Kidney tubule cell (primary cell): ENCODE measurements around the gene PHLPP1.

Experiments
- DNase-seq: peaks from one replicate; pipeline ENCODE4 v3.0.0-alpha.2; 2018; ENCODE audit warnings: low spot score

The PHLPP1 gene

DNA sequence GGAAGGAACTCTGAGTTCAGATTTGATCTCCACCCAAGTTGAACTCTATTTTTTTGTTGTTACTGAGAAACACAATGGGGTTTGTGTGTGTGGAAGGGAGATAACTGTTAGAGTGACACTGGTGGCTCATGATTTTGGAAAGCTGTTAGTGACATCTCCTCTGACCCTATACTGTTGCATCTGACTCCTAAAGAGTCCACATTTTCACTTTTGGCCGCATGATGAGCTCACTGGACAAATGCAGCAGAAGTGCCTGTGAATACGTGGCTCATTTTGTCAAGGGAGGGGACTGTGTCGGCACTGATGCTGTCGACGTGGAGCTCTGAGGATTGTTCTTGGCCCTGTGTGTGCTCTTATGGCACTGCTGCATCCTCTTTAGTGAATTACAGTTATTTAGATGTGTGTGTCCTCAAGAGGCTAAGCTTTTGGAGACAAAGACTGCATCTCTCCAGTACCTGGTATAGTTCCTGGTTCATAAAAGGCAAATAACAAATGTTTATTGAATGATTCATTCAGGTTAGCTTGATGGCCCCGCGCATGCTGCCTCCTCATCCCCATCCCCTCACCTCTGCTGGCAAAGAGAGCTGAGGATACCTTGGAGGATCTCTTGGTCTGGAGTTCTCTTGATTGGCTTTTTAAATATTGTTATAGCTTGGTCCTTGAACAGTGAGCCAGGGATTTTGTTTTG is 135.4 kb downstream of the PHLPP1 start:
- DNase-seq, result peak; percentile 18

DNA sequence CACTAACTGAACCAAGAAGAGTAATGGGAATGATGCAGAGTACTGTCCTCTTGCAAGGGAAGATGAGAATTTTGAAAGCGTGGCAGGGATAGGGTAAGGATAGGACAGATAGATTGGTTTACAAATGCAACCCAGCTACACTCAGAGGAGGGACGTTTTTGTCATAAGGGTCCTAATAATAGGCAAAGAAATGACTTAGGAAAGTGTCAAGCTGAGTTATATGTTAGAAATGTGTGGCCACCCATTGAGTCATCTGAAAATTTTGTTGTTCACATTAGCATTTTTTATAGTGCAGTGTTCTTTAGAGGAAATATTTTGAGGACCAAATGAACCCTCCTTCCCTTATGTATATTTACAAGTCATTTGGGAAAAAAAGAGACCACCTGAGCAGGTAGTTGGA is 137.5 kb downstream of the PHLPP1 start:
- DNase-seq, result peak; percentile 30

DNA sequence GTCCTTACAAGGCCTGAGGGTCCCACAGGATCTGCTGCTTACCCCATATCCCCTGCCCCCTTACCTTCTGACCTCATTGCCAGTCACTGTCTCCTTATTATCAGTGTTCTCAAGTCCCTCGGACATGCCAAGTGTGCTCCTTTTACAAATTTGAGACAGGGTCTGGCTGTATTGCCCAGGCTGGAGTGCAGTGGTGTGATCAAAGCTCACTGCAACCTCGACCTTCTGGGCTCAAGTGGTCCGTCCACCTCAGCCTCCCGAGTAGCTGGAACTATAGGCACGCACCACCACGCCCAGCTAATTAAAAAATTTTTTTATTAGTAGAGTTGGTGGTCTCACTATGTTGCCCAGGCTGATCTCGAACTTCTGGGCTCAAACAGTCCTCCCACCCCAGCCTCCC is 141.0 kb downstream of the PHLPP1 start:
- DNase-seq, result no peak

DNA sequence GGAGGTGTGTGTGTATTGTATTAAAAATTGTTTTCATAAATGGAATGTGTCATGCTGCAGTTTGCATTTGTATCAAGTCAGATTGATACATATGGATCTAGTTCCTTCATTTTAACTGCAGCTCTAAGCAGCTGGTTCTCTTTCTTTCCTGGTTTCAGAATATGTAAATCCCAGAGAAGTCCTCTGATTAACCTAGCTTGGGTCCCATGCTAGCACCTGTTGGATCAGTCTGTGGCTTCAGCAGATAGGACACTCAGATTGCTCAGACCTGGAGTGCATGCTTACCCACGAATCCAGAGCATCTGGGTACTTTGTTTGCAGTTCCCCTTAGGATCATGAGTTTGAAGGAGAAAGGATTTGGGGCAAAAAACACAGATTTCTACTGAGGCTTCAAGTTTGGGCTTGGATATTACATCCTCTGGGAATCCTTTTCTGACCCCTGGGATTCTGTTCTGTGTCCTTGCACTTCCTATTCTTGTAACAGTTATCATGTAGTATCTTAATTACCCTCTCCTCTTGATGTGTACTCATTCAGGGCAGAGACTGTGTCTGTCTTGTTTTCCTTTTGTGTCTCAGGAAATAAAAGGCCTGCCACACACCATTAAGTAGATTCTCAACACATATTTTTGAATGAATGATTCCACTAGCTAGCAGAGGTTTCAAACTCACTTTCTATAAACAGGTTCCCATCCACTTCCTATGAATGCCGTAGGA is 142.1 kb downstream of the PHLPP1 start:
- no peak for DNase-seq

DNA sequence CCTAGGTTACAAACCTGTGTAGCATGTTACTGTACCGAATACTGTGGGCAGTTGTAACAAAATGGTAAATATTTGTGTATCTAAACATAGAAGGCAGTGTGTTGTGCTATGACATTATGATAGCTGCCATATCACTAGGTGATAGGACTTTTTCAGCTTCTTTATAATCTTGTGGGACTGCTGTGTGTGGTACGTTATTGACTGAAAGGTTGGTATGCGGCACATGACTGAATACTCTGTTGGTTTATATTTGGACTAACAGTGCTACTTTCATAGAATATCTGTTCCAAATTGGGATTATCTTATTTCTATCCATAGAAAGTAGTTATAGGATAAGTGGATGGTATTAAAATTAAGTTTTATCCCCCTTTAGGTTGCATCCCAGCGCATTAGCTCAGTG is 144.7 kb downstream of the PHLPP1 start:
- DNase-seq, result no peak

DNA sequence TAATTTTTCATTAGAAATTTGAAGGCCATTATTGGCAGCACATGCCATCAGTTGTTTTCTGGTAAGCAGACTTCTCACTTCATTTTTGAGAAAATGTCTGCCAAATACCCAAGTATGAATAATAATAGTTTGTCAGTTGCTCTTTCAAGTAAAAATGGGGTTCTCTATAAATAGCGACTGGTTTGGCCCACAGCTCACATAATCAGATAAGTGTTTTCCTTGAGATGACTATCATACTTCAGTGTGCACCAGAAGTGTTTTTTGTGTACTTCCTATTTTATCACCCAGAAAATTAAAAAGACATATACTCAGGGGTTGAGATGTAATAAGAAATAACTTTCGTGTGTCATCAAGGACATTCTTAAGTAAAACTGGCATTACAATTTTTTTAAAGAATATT is 147.1 kb downstream of the PHLPP1 start:
- no peak for DNase-seq

DNA sequence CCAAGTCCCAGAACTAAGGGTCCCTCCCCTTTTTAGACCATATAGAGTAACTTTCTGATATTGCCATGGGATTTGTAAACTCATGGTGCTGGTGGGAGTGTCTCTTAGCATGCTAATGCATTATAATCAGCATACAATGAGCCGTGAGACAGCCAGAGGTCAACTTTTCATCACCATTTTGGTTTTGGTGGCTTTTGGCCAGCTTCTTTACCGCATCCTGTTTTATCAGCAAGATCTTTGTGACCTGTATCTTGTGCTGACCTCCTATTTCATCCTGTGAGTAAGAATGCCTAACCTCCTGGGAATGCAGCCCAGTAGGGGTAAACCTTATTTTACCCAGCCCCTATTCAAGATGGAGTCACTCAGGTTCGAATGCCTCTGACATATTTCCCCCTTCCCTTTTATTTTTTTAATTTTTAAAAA is 148.2 kb downstream of the PHLPP1 start:
- peak; percentile 84 for DNase-seq

DNA sequence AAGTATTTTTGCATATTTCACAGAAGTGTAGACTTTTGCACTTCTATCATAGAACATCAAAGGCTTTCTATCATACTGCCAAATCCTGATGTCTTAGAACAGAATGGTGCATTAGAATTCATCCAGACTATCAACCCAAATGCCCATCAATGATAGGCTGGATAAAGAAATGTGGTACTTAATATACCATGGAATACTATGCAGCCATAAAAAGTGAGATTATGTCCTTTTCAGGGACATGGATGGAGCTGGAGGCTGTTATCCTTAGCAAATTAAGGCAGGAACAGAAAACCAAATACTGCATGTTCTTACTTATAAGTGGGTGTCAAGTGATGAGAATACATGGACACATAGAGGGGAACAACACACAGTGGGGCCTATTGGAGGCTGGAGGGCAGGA is 150.2 kb downstream of the PHLPP1 start:
- no peak for DNase-seq

DNA sequence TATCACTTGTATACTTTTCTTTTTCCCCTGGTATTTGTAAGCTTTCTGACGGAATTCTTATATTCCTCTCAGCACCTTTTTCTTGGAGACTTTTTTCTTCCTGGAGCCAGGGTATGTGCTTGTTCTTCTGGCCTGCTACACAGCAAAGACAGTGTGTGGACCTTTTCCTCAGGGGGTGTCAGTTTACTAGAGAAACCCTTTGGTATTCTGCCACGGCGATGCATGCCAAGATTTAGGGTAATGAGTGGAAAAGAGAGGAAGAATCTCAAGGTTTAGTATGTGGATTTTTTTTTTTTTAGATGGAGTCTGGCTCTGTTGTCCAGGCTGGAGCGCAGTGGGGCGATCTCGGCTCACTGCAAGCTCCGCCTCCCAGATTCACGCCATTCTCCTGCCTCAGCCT is 152.2 kb downstream of the PHLPP1 start:
- no peak for DNase-seq

DNA sequence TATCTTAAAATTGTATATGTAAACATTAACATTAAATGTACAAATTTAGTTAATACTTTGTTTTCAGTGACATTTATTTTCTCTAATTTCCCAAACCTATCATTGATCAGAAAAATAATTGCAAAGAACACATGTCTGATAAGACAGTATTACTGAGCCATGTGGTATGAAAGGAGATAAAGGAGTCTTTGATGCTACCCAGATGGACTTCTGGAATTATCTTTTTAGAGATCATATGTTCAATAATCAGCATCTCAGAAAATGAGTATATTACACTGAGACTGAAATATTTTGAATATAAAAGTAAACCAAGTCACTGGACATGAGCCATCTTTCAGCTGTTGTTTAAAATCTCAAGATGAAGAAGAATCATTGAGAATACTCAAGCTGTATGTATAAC is 153.3 kb downstream of the PHLPP1 start:
- DNase-seq, result no peak

DNA sequence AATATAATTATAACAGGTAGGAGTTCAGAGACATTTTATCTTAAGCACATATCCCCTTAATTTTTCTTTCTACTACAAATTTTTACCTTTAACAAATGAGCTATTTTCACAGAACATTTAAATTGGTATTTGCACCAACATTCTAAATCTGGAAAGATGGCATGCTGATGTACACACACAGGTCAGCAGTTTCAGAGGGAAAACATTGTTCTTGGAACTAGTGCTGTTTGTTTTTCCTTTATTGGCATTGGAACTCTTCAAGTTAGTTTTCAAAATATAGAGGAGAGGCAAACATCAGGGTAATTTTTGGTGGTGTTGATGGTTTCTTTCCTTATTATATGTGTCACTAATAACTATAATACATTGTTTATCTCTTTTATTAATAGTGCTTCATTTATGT is 155.3 kb downstream of the PHLPP1 start:
- DNase-seq, result no peak

DNA sequence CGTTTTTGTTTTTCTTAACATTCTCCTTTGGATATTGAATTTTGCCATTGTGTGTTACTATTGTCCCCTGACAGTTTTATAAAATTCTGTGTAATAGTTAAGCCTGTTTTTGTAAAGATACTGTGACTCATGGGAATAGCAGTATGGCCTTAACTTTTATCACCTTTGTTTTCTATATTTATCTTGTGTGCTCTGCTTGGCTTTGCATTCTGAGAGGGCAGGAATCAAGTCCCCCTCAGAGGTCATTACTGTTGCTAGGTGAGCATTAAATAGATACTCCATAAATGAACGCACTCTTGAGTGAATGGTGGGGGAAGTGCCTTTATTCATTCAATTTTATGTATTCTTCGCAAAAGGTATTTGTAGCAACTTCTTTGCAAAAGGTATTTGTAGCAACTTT is 160.0 kb downstream of the PHLPP1 start:
- DNase-seq, result peak; percentile 12

DNA sequence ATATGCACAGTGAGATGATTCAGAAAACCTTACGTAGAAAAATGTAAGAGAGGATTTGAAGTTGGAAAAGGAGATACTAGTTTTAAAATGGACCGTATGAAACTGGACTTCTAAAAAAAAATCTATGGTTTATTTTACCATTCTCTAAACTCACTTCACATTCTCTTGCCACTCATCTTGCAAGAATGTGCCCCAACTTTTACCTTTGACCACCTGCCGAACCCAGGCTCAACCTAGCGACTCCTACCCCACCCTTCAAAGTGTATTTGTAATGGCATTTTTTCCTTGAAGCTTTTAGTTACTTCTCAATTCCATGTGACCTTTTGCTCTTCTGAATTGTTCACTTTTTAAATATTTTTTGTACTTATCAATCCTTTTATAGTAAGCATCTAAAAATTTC is 160.8 kb downstream of the PHLPP1 start:
- DNase-seq, result peak; percentile 34

DNA sequence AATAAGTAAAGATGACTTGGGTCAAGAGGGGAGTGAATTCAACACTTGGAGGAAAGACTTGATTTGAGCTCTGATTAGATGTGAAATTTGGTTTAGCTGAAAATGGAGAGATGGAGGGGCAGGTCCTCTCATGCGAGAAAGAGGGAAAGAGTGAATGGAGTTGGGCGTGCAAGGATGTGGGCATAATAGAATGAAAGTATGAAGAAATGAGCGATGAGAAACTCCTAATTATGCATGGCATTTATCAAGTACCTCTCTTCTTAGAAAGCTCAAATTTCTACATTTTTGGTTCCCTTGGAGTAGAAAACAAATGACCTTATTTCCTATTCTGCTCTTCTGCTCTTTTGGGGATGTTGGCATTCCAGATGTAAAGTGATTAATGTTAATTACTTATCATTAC is 161.5 kb downstream of the PHLPP1 start:
- DNase-seq, result no peak

DNA sequence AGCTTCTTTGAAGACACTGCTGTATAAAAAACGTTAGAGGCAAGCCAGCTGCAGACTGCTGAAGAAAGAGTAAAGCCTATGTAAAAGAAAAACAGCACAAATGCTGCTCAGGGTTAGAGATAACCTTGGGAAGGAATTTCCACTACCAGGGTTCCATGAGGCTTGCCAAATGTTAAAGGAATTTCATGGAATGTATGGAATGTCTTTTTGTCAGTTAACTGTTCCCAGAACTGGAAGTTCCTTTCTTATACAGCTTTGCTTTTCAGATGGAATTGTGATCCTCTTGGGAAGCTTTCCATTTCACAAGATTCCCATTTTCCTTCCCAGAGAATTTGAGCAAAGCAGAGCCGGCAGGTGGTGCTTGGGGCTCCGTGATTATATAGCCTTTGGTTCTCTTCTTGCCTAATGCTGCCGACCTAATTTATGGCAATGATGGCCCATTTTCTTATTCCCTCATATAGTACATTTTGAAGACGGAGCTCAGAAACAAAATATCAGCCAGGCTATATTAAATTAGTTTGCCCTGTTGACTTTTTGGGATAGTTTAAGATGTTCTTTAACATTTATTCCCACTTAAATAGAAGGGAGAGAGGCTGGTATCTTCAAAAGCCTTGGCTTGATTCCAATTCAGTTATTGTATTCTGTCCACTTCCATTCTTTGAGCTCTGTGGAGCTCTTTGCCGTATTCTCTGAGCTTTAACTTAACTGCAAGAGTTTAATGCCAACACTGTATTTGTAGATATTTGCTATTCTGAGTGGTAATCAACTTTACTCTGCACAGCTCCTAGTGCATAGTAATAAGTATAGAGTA is 162.3 kb downstream of the PHLPP1 start:
- DNase-seq, result peak; percentile 57

DNA sequence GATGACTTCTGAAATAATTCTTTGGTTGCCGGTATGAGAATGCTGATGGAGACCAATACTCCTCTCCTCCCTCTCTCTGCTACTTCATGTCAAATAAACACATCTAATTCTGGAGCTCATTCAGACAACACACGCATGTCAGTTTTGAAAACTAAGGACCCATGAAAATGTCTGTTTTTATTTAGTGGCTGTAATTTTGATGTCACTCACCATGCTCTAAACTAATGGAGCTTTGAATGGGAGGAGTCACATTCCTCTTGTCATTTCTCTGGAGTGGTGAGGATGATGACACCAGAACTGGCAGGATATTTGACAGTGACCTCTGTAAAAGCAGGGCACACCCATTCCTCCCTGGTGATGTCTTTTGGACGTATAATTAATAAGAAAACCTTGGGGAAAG is 163.0 kb downstream of the PHLPP1 start:
- peak; percentile 30 for DNase-seq

DNA sequence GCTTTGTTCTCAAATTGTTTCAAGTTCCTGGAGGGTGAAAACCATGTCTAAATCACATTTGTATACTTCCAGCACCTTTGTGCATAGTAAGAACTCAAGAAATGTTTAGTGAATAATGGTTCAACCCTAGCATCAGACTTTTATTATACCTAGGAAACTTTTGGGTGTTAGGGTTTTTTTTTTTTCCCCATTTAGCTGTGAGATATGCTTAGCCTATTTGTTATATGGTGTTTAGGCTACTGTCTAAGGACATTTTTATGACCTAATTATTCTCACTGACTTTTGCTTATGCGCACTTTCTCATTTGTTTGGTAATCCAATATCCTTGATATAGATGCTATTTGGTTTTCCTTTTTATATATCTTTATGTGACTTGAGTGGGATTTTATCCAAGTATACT is 164.7 kb downstream of the PHLPP1 start:
- DNase-seq, result no peak

DNA sequence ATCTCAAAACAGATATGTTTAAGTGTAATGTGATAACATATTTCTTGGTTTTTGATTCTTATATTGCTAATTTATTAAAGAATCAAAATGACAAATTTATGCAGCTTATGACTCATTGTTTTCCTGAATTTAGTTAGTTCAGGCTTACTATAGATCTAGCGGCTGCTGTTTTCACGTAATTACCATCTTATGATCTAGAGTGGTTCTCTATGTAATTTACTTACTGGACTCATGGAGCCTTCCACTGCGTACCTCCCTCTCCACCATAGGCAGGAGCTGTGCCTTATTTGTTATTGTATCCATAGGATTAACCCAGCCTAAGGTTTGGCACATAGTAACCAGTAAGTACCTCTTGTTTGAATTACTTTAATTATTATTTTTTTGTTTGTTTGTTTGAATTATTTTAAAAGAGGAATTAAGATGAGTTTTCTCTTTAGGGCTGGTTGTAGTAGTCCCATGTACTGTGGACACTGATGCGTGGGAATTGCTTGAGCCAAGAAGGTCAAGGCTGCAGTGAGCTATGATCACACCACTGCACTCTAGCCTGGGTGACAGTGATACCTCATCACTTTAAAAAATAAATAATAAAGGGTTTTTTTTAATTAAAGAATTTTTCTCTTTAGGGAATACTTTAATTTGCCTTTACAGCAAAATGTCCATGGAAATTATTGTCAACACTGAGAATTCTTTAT is 165.5 kb downstream of the PHLPP1 start:
- DNase-seq, result no peak

DNA sequence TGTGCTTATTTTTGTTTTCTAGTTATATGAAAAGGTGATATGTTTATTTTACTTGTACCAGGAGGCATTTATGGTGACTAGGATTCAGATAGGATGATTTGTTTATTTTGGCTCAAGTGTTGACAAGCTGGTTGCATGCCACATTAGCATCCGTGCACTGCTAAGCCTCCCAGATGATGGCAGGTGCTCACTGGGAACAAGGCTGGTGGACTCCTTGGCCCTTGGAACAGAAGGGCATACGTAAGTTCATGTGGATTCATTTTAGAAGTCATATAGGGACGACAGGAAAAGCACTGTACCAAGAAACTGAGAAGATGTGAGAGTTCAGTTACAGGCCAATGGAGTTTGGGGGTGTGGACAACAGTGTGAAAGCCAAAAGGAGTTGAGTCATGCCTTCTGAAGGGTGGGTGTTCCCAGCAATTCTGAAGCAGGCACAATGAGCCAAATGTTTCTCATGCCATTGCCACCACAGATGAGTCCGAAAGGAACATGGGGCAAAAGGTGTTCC is 166.2 kb downstream of the PHLPP1 start:
- peak; percentile 90 for DNase-seq

DNA sequence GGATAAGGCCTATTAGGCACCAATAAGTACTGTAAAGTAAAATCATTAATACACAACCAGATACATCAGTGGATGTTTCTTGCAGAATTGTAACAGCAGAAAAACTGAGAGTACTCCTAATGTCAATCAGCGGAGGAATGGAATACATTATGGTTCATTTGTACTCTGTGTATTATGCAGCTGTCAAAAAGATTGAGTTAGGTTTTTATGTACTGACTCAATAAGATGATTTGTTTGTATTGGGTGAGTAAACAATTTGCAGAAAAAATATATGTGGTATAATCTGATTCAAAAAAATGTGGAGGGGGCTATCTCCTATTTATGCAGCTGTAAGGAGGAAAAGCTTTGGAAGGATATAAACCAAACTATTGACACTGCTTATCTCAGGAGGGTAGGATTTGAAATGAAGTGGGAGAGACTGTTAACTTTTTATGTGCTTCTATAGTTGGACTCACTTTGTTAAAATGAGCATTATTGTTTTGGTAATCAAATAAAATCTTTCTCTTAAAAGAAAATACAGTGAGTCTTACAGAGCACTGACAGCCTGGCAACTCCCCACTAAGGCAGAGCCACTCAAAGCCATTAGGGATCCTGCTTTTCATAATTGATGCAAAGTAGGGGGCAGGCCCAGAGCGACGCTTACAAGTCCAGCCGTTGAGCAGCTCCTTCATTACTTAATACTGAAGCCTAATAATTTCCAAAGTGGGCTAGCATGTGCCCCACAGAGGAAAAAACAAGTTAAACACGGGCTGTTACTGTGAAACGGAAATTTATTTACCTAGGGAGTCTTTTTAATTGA is 168.8 kb downstream of the PHLPP1 start:
- no peak for DNase-seq

DNA sequence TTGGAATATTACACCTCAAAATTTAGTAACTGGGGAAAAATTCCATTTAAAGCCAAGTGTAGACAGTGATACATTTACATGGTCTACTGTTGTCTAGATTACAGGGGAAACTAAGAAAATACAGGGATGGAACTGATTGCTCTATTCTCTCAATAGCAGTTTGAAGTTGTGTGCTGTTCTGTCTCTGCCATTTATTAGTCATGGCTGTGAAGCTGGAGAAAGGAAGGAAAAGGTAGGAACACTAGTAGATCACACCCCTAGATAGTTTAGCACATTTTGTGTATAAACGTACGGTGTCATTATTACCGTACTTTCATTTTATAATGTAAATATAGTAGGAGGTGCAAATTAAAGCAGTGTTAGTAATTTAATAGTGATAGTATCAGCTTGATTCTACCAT is 170.5 kb downstream of the PHLPP1 start:
- no peak for DNase-seq
